Mesenchymal stem cell (in vitro differentiated cells and primary cell): Measurements from ENCODE around the gene ADD1.

Experiments
- DNase-seq: peaks from one replicate; pipeline ENCODE4 v3.0.0-alpha.2; 2013
- H2AFZ ChIP-seq: one replicate; pipeline ENCODE4 v1.6.1; 2013; ENCODE audit warnings: low read depth, mild to moderate bottlenecking, control low read depth, inconsistent platforms, low read length, moderate library complexity
- H2AK5ac ChIP-seq: 2 replicates; pipeline ENCODE4 v1.6.1; 2013; ENCODE audit warnings: low read length, moderate library complexity, mild to moderate bottlenecking, inconsistent platforms; ENCODE audit not compliant: severe bottlenecking
- H2BK120ac ChIP-seq: one replicate; pipeline ENCODE4 v1.6.1; 2013; ENCODE audit warnings: low read depth, mild to moderate bottlenecking, inconsistent platforms, low read length, moderate library complexity
- H2BK12ac ChIP-seq, 2 experiments: one replicate each; pipeline ENCODE4 v1.6.1; 2013; ENCODE audit warnings: inconsistent platforms in 2 of 2, low read length in 2 of 2, mild to moderate bottlenecking in 2 of 2, moderate library complexity in 2 of 2, control low read depth in 1 of 2
- H2BK15ac ChIP-seq: one replicate; pipeline ENCODE4 v1.6.1; 2013; ENCODE audit warnings: mild to moderate bottlenecking, low read depth, inconsistent platforms; ENCODE audit not compliant: poor library complexity, severe bottlenecking
- H2BK5ac ChIP-seq: 2 replicates; pipeline ENCODE4 v1.6.1; 2013; ENCODE audit warnings: low read depth, mild to moderate bottlenecking, low read length, control low read depth, inconsistent platforms; ENCODE audit not compliant: poor library complexity, severe bottlenecking
- H3K14ac ChIP-seq, 2 experiments: one replicate each; pipeline ENCODE4 v1.6.1; 2013; ENCODE audit warnings: inconsistent platforms in 2 of 2, low read length in 2 of 2, control low read depth in 1 of 2, mild to moderate bottlenecking in 1 of 2, moderate library complexity in 1 of 2
- H3K18ac ChIP-seq, 2 experiments: one replicate each; pipeline ENCODE4 v1.6.1; 2013; ENCODE audit warnings: inconsistent platforms in 2 of 2, low read length in 2 of 2, control low read depth in 1 of 2, low read depth in 1 of 2, mild to moderate bottlenecking in 1 of 2
- H3K23ac ChIP-seq, 2 experiments: one replicate each; pipeline ENCODE4 v1.6.1; 2013; ENCODE audit warnings: inconsistent platforms in 2 of 2, low read length in 2 of 2, mild to moderate bottlenecking in 2 of 2, moderate library complexity in 2 of 2, control low read depth in 1 of 2
- H3K27ac ChIP-seq: 2 replicates; pipeline ENCODE4 v1.5.1; 2013; ENCODE audit warnings: mild to moderate bottlenecking, moderate library complexity, low read length, control low read depth, inconsistent platforms; ENCODE audit not compliant: poor library complexity, severe bottlenecking
- H3K27me3 ChIP-seq, 2 experiments: 2 replicates each; pipeline versions ENCODE4 v1.6.1 to v1.7.0; 2013; ENCODE audit warnings: low read length in 2 of 2, mild to moderate bottlenecking in 2 of 2, moderate library complexity in 2 of 2, control low read depth in 1 of 2, inconsistent platforms in 1 of 2; ENCODE audit not compliant: control insufficient read depth in 1 of 2, insufficient read depth in 1 of 2
- H3K36me3 ChIP-seq, 2 experiments: 2 replicates each; pipeline versions ENCODE4 v1.6.1 to v1.7.0; 2013; ENCODE audit warnings: low read length in 2 of 2, control low read depth in 1 of 2, inconsistent platforms in 1 of 2, low read depth in 1 of 2, mild to moderate bottlenecking in 1 of 2; ENCODE audit not compliant: insufficient read depth in 2 of 2, control insufficient read depth in 1 of 2
- H3K4ac ChIP-seq, 2 experiments: one replicate each; pipeline ENCODE4 v1.6.1; 2013; ENCODE audit warnings: inconsistent platforms in 2 of 2, low read length in 2 of 2, mild to moderate bottlenecking in 2 of 2, moderate library complexity in 2 of 2, control low read depth in 1 of 2, low read depth in 1 of 2
- H3K4me1 ChIP-seq: 2 replicates; pipeline ENCODE4 v1.6.1; 2013; ENCODE audit warnings: low read depth, low read length, control low read depth; ENCODE audit not compliant: control insufficient read depth, insufficient read depth
- H3K4me2 ChIP-seq: 2 replicates; pipeline ENCODE4 v1.6.1; 2013; ENCODE audit warnings: low read length, mild to moderate bottlenecking, inconsistent platforms; ENCODE audit not compliant: poor library complexity, severe bottlenecking
- H3K4me3 ChIP-seq, 2 experiments: 2 replicates each; pipeline versions ENCODE4 v1.5.1 to v1.7.0; 2013; ENCODE audit warnings: low read length in 2 of 2, mild to moderate bottlenecking in 2 of 2, control low read depth in 1 of 2, low read depth in 1 of 2; ENCODE audit not compliant: insufficient read depth in 1 of 2
- H3K79me1 ChIP-seq: replicated peaks from 2 replicates; pipeline ENCODE4 v1.6.1; 2013; ENCODE audit warnings: mild to moderate bottlenecking, control low read depth, low read length, inconsistent platforms; ENCODE audit not compliant: poor library complexity, severe bottlenecking
- H3K9ac ChIP-seq: 2 replicates; pipeline ENCODE4 v1.7.0; 2013; ENCODE audit warnings: mild to moderate bottlenecking, low read length, moderate library complexity
- H3K9me3 ChIP-seq: 2 replicates; pipeline ENCODE4 v1.7.0; 2013; ENCODE audit warnings: mild to moderate bottlenecking, low read length; ENCODE audit not compliant: control insufficient read depth
- H4K8ac ChIP-seq: one replicate; pipeline ENCODE4 v1.6.1; 2013; ENCODE audit warnings: inconsistent platforms, mild to moderate bottlenecking, low read length, moderate library complexity
- H4K91ac ChIP-seq: one replicate; pipeline ENCODE4 v1.6.1; 2013; ENCODE audit warnings: mild to moderate bottlenecking, low read length, inconsistent platforms
- WGBS: methylation state at CpG from one replicate; pipeline ENCODE4 v1.1.7; 2013; ENCODE audit warnings: mixed read lengths; 5-methylcytosine and 5-hydroxymethylcytosine counted together

The ADD1 gene

DNA sequence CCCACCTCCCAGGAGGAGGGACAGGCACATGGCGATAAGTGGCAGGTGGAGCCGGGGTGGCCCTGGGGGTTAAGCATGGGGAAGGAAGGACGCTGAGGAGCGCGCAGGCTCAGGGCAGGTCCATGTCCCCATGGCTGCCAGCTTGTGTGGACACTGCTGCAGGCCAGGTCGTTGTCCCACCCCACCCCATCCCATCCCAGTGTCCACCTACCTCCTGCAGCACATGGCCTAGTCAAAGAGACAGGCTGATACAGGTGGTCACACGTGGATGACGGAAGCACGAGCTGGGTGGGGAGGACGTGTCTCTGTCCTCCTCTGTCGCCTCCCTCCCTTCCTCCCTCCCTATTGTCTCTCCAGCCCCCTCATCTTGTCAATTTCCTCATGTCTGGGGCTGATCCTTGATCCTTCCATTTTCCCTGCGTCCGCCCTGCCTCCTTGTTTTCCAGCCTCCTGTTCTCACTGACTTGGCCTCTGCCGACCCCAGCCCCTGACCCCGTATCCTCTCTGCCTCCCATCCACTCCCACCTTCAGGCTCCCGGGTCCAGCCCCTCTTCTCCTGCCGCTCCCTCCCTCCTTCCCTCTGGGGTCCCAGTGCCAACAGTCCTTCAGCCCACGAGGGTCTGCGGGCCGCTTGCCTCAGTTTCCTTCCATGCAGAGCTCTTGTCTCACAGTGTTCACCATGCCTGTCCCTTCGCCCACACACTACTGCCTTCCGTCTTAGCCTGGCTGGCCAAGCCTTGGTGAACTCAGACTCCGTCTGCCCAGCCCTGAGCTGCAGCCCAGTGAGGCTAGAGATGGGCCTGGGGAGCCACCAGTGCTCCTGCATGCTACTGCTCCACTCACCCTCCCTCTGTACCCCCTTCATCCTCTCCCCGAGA lies 15.5 kb upstream of the ADD1 start:
- H3K23ac ChIP-seq, result no peak overlapping the region

GRCh38 chr4:2828758-2829181 lies 14.9 kb upstream of the ADD1 start:
- H3K14ac ChIP-seq, result no peak overlapping the region
- no peaks in the 10 kb centered on the region for H3K9me3 ChIP-seq
- no peak overlapping the region for H2BK120ac ChIP-seq
- H3K9ac ChIP-seq, result no peak overlapping the region
- no peaks in the 10 kb centered on the region for H3K27me3 ChIP-seq
- no peak overlapping the region for H4K8ac ChIP-seq
- H3K36me3 ChIP-seq, result peaks cover 84 to 97% of the 10 kb centered on the region in 2 experiments
- no peak overlapping the region for H2BK5ac ChIP-seq
- DNase-seq, result no peak
- peaks cover 76% of the 10 kb centered on the region for H3K4me1 ChIP-seq
- no peak overlapping the region for H4K91ac ChIP-seq
- WGBS, result 93% methylated on average over 16 of the region's 17 CpGs
- H3K4ac ChIP-seq, result no peak overlapping the region
- no peak overlapping the region for H3K4me3 ChIP-seq
- peak overlapping the region; percentile 43 for H2AK5ac ChIP-seq
- H3K27ac ChIP-seq, result peak overlapping the region; percentile 16
- no peak overlapping the region for H3K18ac ChIP-seq
- no peak overlapping the region for H2BK12ac ChIP-seq
- no peak overlapping the region for H2BK15ac ChIP-seq
- no peak overlapping the region for H2AFZ ChIP-seq
- H3K79me1 ChIP-seq, result peaks cover 27% of the 10 kb centered on the region
- no peak overlapping the region for H3K23ac ChIP-seq
- no peak overlapping the region for H3K4me2 ChIP-seq

More for the DNA sequence above, 15.5 kb upstream of the ADD1 start:
- Histone ChIP-seq H3K27me3 (no peaks in the 10 kb centered on the region), H2BK12ac (no peak overlapping the region), H4K8ac (no peak overlapping the region), H3K27ac (no peak overlapping the region), H3K4me1 (peaks cover 71% of the 10 kb centered on the region), H3K9ac (no peak overlapping the region), H3K4ac (no peak overlapping the region), H3K79me1 (peaks cover 29% of the 10 kb centered on the region), H2AK5ac (peak overlapping the region; percentile 5), H2BK15ac (no peak overlapping the region), H3K9me3 (no peaks in the 10 kb centered on the region), H4K91ac (no peak overlapping the region), H3K14ac (no peak overlapping the region), H2AFZ (no peak overlapping the region), H3K4me3 (no peak overlapping the region), H2BK120ac (no peak overlapping the region), H3K18ac (no peak overlapping the region), H2BK5ac (no peak overlapping the region), H3K36me3 (peaks cover 84 to 97% of the 10 kb centered on the region in 2 experiments), H3K4me2 (no peak overlapping the region)
- 90% methylated on average over 24 of the region's 24 CpGs for WGBS
- DNase-seq, result no peak

- Histone ChIP-seq H3K27me3 (no peaks in the 10 kb centered on the region), H3K9me3 (no peaks in the 10 kb centered on the region), H3K14ac (no peak overlapping the region), H3K4me2 (no peak overlapping the region), H3K4ac (no peak overlapping the region), H3K4me1 (peaks cover 77% of the 10 kb centered on the region), H3K36me3 (peaks cover 84 to 97% of the 10 kb centered on the region in 2 experiments), H4K91ac (no peak overlapping the region), H2BK12ac (no peak overlapping the region), H3K79me1 (peaks cover 23% of the 10 kb centered on the region), H3K4me3 (no peak overlapping the region), H2BK5ac (peak overlapping the region; percentile 79), H2BK15ac (no peak overlapping the region), H2AFZ (no peak overlapping the region), H3K23ac (no peak overlapping the region), H3K27ac (peak overlapping the region; percentile 75), H4K8ac (no peak overlapping the region), H3K9ac (no peak overlapping the region), H3K18ac (no peak overlapping the region), H2BK120ac (no peak overlapping the region), H2AK5ac (peak overlapping the region; percentile 90)
- DNase-seq, result no peak
- over 99% methylated on average over 17 of the region's 18 CpGs for WGBS
Measured at GRCh38 chr4:2829321-2829932, 14.2 kb upstream of the ADD1 start.

DNA sequence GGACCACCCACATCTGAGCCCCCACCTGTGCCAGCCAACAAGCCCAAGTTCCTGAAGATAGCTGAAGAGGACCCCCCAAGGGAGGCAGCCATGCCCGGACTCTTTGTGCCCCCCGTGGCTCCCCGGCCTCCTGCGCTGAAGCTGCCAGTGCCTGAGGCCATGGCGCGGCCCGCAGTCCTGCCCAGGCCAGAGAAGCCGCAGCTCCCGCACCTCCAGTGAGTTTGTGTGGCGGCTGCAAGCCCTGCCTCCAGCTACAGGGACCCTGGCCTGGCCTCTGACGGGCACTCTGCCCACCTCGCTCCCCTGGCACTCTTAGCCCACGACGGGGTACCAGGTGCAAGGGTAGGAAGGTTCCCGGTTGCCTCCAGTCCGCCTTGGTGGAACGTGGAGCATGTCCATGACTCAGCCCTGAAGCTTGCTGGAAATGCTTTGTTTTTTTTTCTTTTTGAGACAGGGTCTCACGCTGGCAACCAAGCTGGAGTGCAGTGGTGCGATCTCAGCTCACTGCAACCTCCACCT lies 13.7 kb upstream of the ADD1 start:
- H3K9me3 ChIP-seq, result no peaks in the 10 kb centered on the region
- no peaks in the 10 kb centered on the region for H3K27me3 ChIP-seq
- WGBS, result 86% methylated on average over 19 of the region's 19 CpGs
- H3K14ac ChIP-seq, result no peak overlapping the region
- H2BK15ac ChIP-seq, result no peak overlapping the region
- no peak overlapping the region for H2BK120ac ChIP-seq
- H4K8ac ChIP-seq, result no peak overlapping the region
- no peak overlapping the region for H2BK12ac ChIP-seq
- H3K79me1 ChIP-seq, result peaks cover 19% of the 10 kb centered on the region
- no peak overlapping the region for H3K4ac ChIP-seq
- no peak overlapping the region for H3K23ac ChIP-seq
- H3K36me3 ChIP-seq, result peaks cover 85 to 97% of the 10 kb centered on the region in 2 experiments
- peak overlapping the region; percentile 79 for H2BK5ac ChIP-seq
- H3K4me3 ChIP-seq, result no peak overlapping the region
- H3K4me1 ChIP-seq, result peaks cover 83% of the 10 kb centered on the region
- no peak overlapping the region for H2AFZ ChIP-seq
- no peak for DNase-seq
- H4K91ac ChIP-seq, result no peak overlapping the region
- H3K4me2 ChIP-seq, result no peak overlapping the region
- no peak overlapping the region for H3K9ac ChIP-seq
- H3K27ac ChIP-seq, result peak overlapping the region; percentile 75
- peak overlapping the region; percentile 90 for H2AK5ac ChIP-seq
- H3K18ac ChIP-seq, result no peak overlapping the region
